SK-N-SH treated with all-trans-retinoic acid at 6 μM for 48 hours (cell line): ENCODE data around the gene NSUN7.

Experiments used
- ATAC-seq: fragments of 200-7000 bp; cut with Tn5 transposase; 3 replicates; pipeline ENCODE4 v1.9.1; 2020; ENCODE audit warnings: mild to moderate bottlenecking, moderate library complexity
- ARNTL ChIP-seq: fragments of 450-650 bp; formaldehyde crosslinking; IDR thresholded peaks from 2 replicates; pipeline ENCODE4 v1.5.0; 2020; ENCODE audit warnings: low read depth, mild to moderate bottlenecking, moderate library complexity, borderline replicate concordance
- BACH2 ChIP-seq: fragments of 250-450 bp; sonication (Bioruptor Pico); IDR thresholded peaks from 2 replicates; pipeline ENCODE4 v1.9.0; 2021; ENCODE audit warnings: mild to moderate bottlenecking, borderline replicate concordance
- CSDC2 ChIP-seq: fragments of 250-450 bp; sonication (Bioruptor Pico); IDR thresholded peaks from 2 replicates; pipeline ENCODE4 v1.5.0; 2020; ENCODE audit warnings: mild to moderate bottlenecking, moderate library complexity
- ESRRG ChIP-seq: fragments of 250-450 bp; sonication (Bioruptor Pico); IDR thresholded peaks from 2 replicates; pipeline ENCODE4 v1.6.1; 2021; ENCODE audit warnings: mild to moderate bottlenecking
- ISL1 ChIP-seq: fragments of 250-450 bp; sonication (Bioruptor Pico); IDR thresholded peaks from 2 replicates; pipeline ENCODE4 v2.1.2; 2022; ENCODE audit warnings: mild to moderate bottlenecking, moderate library complexity
- OSR1 ChIP-seq: fragments of 250-450 bp; sonication (Bioruptor Pico); IDR thresholded peaks from 2 replicates; pipeline ENCODE4 v1.8.0; 2022; ENCODE audit warnings: moderate library complexity, mild to moderate bottlenecking, inconsistent platforms
- PATZ1 ChIP-seq: fragments of 250-450 bp; sonication (Bioruptor Pico); IDR thresholded peaks from 2 replicates; pipeline ENCODE4 v1.8.0; 2020; ENCODE audit warnings: mild to moderate bottlenecking, moderate library complexity, borderline replicate concordance
- PPARA ChIP-seq: fragments of 250-450 bp; sonication (Bioruptor Pico); IDR thresholded peaks from 2 replicates; pipeline ENCODE4 v1.5.0; 2020; ENCODE audit warnings: mild to moderate bottlenecking, borderline replicate concordance
- RARB ChIP-seq: fragments of 250-450 bp; sonication (Bioruptor Pico); IDR thresholded peaks from 2 replicates; pipeline ENCODE4 v1.8.0; 2021; ENCODE audit warnings: mild to moderate bottlenecking, moderate library complexity
- SNAI2 ChIP-seq: fragments of 250-450 bp; sonication (Bioruptor Pico); IDR thresholded peaks from 2 replicates; pipeline ENCODE4 v1.5.0; 2020; ENCODE audit warnings: mild to moderate bottlenecking, moderate library complexity
- TCF4 ChIP-seq: fragments of 250-450 bp; sonication (Bioruptor Pico); IDR thresholded peaks from 2 replicates; pipeline ENCODE4 v1.8.0; 2021; ENCODE audit warnings: mild to moderate bottlenecking, moderate library complexity, borderline replicate concordance
- TOX ChIP-seq: fragments of 250-450 bp; sonication (Bioruptor Pico); IDR thresholded peaks from 2 replicates; pipeline ENCODE4 v1.8.0; 2021; ENCODE audit warnings: mild to moderate bottlenecking, moderate library complexity, borderline replicate concordance
- TSHZ2 ChIP-seq: fragments of 250-450 bp; sonication (Bioruptor Pico); IDR thresholded peaks from 2 replicates; pipeline ENCODE4 v1.5.0; 2020; ENCODE audit warnings: mild to moderate bottlenecking, moderate library complexity
- ZC3H10 ChIP-seq: fragments of 250-450 bp; sonication (Bioruptor Pico); IDR thresholded peaks from 2 replicates; pipeline ENCODE4 v1.5.1; 2021; ENCODE audit warnings: mild to moderate bottlenecking, moderate library complexity
- ZFP3 ChIP-seq: fragments of 250-450 bp; sonication (Bioruptor Pico); IDR thresholded peaks from 2 replicates; pipeline ENCODE4 v1.5.0; 2020; ENCODE audit warnings: mild to moderate bottlenecking, moderate library complexity
- ZFP30 ChIP-seq: fragments of 450-650 bp; formaldehyde crosslinking; IDR thresholded peaks from 2 replicates; pipeline ENCODE4 v1.5.0; 2022; ENCODE audit warnings: mild to moderate bottlenecking, moderate library complexity
- ZNF565 ChIP-seq: fragments of 450-650 bp; formaldehyde crosslinking; conservative IDR thresholded peaks from 2 replicates; pipeline ENCODE4 v1.5.0; 2020; ENCODE audit warnings: low read depth, mild to moderate bottlenecking, moderate library complexity
- TF ChIP-seq, protein P1 (sequence below): fragments of 250-450 bp; sonication (Bioruptor Pico); IDR thresholded peaks from 2 replicates; pipeline ENCODE4 v1.5.1; 2020; ENCODE audit warnings: low read depth, mild to moderate bottlenecking, moderate library complexity
- TF ChIP-seq, protein P2 (sequence below): fragments of 250-450 bp; sonication (Bioruptor Pico); IDR thresholded peaks from 2 replicates; pipeline ENCODE4 v1.5.1; 2021; ENCODE audit warnings: mild to moderate bottlenecking, moderate library complexity

Gene NSUN7

DNA sequence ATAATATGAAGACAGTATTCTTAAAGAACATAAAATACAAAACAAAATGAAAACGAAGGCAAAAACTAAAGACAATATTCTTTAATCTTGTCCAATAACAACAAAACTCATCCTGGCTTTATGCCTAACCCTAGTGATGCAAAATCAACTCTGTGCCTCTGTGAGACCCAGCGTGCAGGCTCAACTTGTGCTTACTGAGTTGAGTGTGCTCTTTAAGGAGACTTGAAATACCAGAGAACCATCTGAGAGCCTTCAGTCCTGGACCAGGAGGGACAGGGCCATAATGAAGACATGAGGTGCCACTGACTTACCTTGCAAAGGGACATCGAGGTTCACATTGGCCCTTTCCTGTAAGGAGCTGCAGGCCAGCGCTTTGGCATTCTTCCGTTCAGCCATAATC is 77.1 kb downstream of the NSUN7 start (continued):
- TF ChIP-seq TOX (no peak), ARNTL (CRISPR knock-in tag) (no peak), ZC3H10 (CRISPR knock-in tag) (no peak), ZFP30 (CRISPR knock-in tag) (no peak), ZFP3 (CRISPR knock-in tag) (no peak), ESRRG (CRISPR knock-in tag) (no peak), PATZ1 (CRISPR knock-in tag) (no peak), PPARA (CRISPR knock-in tag) (no peak), ISL1 (CRISPR knock-in tag) (no peak)

DNA sequence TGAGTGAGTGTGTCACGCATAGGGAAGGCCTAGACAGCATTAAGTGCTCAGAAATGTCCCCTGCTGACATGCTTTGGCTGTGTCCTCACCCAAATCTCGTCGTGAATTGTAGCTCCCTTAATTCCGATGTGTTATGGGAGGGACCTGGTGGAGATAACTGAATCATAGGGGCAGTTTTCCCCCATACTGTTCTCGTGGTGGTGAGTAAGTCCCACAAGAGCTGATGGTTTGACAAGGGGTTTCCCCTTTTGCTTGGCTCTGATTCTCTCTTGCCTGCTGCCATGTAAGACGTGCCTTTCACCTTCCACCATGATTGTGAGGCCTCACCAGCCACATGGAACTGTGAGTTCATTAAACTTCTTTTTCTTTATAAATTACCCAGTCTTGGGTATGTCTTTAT is 78.0 kb downstream of the NSUN7 start:
- TF ChIP-seq ZFP30 (CRISPR knock-in tag): no peak
- no peak for TF ChIP-seq ZFP3 (CRISPR knock-in tag)
- no peak for TF ChIP-seq PATZ1 (CRISPR knock-in tag)
- TF ChIP-seq OSR1 (CRISPR knock-in tag): no peak
- TF ChIP-seq RARB: no peak
- TF ChIP-seq TSHZ2 (CRISPR knock-in tag): no peak
- no peak for TF ChIP-seq BACH2 (CRISPR knock-in tag)
- TF ChIP-seq, protein P1, sequence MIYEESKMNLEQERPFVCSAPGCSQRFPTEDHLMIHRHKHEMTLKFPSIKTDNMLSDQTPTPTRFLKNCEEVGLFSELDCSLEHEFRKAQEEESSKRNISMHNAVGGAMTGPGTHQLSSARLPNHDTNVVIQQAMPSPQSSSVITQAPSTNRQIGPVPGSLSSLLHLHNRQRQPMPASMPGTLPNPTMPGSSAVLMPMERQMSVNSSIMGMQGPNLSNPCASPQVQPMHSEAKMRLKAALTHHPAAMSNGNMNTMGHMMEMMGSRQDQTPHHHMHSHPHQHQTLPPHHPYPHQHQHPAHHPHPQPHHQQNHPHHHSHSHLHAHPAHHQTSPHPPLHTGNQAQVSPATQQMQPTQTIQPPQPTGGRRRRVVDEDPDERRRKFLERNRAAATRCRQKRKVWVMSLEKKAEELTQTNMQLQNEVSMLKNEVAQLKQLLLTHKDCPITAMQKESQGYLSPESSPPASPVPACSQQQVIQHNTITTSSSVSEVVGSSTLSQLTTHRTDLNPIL: no peak
- no peak for ATAC-seq

- ATAC-seq: no peak
- TF ChIP-seq, protein P2, sequence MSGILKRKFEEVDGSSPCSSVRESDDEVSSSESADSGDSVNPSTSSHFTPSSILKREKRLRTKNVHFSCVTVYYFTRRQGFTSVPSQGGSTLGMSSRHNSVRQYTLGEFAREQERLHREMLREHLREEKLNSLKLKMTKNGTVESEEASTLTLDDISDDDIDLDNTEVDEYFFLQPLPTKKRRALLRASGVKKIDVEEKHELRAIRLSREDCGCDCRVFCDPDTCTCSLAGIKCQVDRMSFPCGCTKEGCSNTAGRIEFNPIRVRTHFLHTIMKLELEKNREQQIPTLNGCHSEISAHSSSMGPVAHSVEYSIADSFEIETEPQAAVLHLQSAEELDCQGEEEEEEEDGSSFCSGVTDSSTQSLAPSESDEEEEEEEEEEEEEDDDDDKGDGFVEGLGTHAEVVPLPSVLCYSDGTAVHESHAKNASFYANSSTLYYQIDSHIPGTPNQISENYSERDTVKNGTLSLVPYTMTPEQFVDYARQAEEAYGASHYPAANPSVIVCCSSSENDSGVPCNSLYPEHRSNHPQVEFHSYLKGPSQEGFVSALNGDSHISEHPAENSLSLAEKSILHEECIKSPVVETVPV (CRISPR knock-in tag): no peak
- TF ChIP-seq OSR1 (CRISPR knock-in tag): no peak
- TF ChIP-seq CSDC2 (CRISPR knock-in tag): no peak
- TF ChIP-seq ISL1 (CRISPR knock-in tag): no peak
- no peak for TF ChIP-seq ZFP3 (CRISPR knock-in tag)
- TF ChIP-seq ZC3H10 (CRISPR knock-in tag): no peak
- TF ChIP-seq, protein P1: no peak
- no peak for TF ChIP-seq SNAI2 (CRISPR knock-in tag)
- no peak for TF ChIP-seq ZNF565 (CRISPR knock-in tag)
- TF ChIP-seq BACH2 (CRISPR knock-in tag): no peak
- TF ChIP-seq TCF4 (CRISPR knock-in tag): no peak
- TF ChIP-seq ZFP30 (CRISPR knock-in tag): no peak
Observed at GRCh38 chr4:40828661-40829060, 78.9 kb downstream of the NSUN7 start.
